ENCODE data around the gene XXYLT1. TPM values are rescaled to one million over a fixed set of nuclear protein-coding genes. Genes with fewer than 3 reads are reported as not detected.

The XXYLT1 gene
- total and polyA plus RNA-seq, 2 of the 8 experiments (the other 6 are each of a cell fraction or from before 2014, with no cell fraction given), result 18.9 to 23.8 TPM

GRCh38 chr3:195251336-195252065 is 19.5 kb downstream of the XXYLT1 start (continued):
- no peak for TF ChIP-seq POU5F1 (IDR thresholded peaks at IDR 0.05; ENCODE audit: low read depth, low read length)
- TF ChIP-seq CTCF (IDR thresholded peaks at IDR 0.05; ENCODE audit: control extremely low read depth in 1 of 3, insufficient read depth in 1 of 3, low read depth in 1 of 3, low read length in 3 of 3), result no peak
